Medulla oblongata (tissue), 1 donor: ENCODE measurements around the gene CYP4F12.

ENCODE experiments used
- DNase-seq: peaks from one replicate; pipeline ENCODE4 v3.0.0-alpha.2; 2015; ENCODE audit errors: extremely low spot score

CYP4F12 gene

DNA sequence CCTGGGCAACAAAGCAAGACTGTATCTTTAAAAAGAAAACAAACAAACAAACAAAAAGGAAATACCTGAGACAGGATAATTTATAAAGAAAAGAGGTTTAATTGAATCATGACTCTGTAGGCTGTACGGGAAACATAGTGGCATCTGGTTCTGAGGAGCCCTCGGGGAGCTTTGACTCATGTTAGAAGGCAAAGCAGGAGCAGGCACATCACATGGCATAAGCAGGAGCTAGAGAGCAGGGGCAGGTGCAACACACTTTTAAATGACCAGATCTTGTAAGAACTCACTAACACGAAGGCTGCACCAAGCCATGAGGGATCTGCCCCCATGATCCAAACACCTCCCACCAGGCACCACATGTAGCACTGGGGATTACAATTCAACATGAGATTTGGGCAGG lies 41.8 kb downstream of the CYP4F12 start:
- no peak for DNase-seq

- no peak for DNase-seq
Observed at GRCh38 chr19:15715642-15716041, 42.8 kb downstream of the CYP4F12 start.

DNA sequence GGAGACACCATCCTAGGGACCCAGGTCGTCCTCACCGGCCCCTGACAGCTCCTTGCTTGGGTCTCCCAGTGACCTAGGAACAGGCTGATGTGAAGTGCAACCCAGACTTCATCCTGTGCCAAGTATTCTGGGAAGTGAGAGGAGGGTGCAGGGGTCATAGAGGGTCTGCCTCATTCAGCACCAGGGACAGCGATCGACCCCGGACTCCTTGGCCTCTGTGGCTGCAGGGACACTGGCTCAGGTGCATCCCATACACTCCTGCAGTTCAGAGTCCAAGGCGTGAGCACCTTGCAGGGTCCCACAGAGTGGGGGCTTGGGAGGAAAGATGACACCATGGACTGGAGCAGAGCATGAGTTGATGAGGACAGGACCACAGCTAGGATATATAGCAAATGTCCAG lies 44.9 kb downstream of the CYP4F12 start:
- DNase-seq: no peak

- DNase-seq: no peak
Observed at GRCh38 chr19:15721268-15721667, 48.4 kb downstream of the CYP4F12 start.

DNA sequence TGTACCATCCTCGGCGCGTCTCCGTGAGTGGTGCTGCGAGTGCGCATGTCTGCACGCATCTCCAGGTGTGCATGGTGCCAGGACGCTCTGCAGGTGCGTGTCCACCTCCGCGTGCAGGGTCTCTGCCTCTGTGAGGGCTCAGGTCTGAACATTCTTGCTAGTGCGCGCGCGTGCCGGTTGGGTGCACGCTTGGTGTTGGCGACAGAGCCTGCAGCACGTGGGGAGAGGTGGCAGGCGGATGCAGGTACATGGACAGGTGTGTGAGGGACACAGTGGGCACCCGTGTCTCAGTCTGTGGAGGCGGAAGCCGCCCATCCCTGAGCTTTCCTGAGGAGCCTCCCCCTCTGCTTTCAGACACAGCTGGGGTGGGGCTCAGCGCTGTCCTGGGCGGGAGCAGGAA lies 50.1 kb downstream of the CYP4F12 start:
- no peak for DNase-seq

- no peak for DNase-seq
Observed at GRCh38 chr19:15727724-15728123, 54.8 kb downstream of the CYP4F12 start, which contains the start of gene OR10H2. Gene OR10H2, plus strand, starts transcription at chr19:15728024. Its CDS starts 20 bp downstream, at chr19:15728044.

DNA sequence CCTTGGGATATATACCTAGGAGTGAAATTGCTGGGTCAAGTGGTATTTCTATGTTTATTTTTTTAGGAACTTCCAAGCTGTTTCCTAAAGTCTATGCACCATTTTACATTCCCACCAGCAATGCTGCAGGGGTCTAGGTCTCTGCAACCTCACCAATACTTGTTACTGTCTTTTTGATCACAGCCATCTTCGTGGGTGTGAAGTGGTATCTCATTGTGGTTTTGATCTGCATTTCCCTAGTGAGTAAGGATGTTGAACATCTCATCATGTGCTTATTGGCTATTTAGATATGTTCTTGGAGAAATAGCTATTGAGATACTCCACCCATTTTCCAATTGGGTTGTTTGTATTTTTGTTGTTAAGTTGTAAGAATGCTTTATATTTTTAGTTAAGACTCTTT lies 57.7 kb downstream of the CYP4F12 start:
- no peak for DNase-seq

DNA sequence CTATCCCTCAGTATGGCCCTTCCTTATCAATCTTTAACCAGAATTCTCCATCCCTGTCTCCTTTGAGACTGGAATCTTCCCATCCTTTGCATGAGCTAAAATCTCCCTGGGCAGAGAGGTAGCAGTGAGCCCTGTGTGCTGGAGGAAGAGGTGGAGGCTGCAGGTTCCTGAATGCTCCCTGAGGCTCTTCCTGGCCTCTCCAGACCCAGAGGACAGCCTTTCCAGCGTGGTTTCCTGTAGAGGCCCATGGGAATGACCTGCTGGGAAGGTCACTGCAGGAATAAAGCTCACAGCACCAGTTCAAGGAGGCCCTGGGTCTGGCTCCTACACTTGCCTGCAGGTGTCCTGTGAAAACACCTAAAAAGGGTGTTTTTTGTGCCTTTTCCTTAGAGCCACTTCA lies 59.5 kb downstream of the CYP4F12 start:
- DNase-seq: no peak

- no peak for DNase-seq
Observed at GRCh38 chr19:15733895-15734294, 61.0 kb downstream of the CYP4F12 start.

- DNase-seq: no peak
Observed at GRCh38 chr19:15737722-15738121, 64.8 kb downstream of the CYP4F12 start, which contains the start of gene OR10H3. Gene OR10H3, plus strand, starts transcription at chr19:15737985. Its CDS starts 3,408 bp downstream, at chr19:15741393.

- no peak for DNase-seq
Observed at GRCh38 chr19:15740785-15741184, 67.9 kb downstream of the CYP4F12 start.
